ENCODE data around the gene DAPK2. TPM values are rescaled to one million over a fixed set of nuclear protein-coding genes. Genes with fewer than 3 reads are reported as not detected.

Gene DAPK2
- polyA plus RNA-seq, 1 of the 3 experiments (the other 2 are of a cell fraction): 1.4 TPM

DNA sequence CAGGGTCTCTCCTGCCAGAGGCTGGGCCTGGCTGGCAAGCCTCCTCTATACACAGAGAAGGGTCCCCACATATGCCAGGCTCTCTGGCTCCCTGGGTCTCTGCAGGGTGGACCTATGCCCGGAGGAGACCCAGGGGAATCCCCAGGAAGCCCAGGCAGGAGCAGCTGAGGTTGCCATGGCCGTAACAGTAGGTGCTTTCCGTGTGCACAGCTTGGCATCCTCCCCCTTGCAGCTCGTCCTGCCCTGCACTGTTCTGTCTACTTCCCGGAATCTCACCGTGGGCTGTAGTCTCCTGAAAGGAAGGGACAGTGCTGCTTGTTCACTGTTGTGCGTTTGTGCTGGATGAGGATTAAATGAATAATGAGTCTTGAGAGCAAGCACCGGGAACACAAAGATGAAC, 47.8 kb downstream of the DAPK2 start:
- H3K9me2 ChIP-seq: no peaks in the 10 kb centered on the region
- TF ChIP-seq ELF1 (IDR thresholded peaks at IDR 0.05) (no peak), YY1 (IDR thresholded peaks at IDR 0.05; ENCODE audit: low read depth) (no peak), TEAD4 (IDR thresholded peaks at IDR 0.05; ENCODE audit: borderline replicate concordance, insufficient read depth) (no peak), RFX5 (IDR thresholded peaks at IDR 0.05; ENCODE audit: low read length) (no peak), NRF1 (IDR thresholded peaks at IDR 0.05; ENCODE audit: low read depth, low read length) (no peak)
- TF ChIP-seq, protein P1, sequence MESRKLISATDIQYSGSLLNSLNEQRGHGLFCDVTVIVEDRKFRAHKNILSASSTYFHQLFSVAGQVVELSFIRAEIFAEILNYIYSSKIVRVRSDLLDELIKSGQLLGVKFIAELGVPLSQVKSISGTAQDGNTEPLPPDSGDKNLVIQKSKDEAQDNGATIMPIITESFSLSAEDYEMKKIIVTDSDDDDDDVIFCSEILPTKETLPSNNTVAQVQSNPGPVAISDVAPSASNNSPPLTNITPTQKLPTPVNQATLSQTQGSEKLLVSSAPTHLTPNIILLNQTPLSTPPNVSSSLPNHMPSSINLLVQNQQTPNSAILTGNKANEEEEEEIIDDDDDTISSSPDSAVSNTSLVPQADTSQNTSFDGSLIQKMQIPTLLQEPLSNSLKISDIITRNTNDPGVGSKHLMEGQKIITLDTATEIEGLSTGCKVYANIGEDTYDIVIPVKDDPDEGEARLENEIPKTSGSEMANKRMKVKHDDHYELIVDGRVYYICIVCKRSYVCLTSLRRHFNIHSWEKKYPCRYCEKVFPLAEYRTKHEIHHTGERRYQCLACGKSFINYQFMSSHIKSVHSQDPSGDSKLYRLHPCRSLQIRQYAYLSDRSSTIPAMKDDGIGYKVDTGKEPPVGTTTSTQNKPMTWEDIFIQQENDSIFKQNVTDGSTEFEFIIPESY (IDR thresholded peaks at IDR 0.05; ENCODE audit: borderline replicate concordance, low read depth): no peak
- TF ChIP-seq, protein P2, sequence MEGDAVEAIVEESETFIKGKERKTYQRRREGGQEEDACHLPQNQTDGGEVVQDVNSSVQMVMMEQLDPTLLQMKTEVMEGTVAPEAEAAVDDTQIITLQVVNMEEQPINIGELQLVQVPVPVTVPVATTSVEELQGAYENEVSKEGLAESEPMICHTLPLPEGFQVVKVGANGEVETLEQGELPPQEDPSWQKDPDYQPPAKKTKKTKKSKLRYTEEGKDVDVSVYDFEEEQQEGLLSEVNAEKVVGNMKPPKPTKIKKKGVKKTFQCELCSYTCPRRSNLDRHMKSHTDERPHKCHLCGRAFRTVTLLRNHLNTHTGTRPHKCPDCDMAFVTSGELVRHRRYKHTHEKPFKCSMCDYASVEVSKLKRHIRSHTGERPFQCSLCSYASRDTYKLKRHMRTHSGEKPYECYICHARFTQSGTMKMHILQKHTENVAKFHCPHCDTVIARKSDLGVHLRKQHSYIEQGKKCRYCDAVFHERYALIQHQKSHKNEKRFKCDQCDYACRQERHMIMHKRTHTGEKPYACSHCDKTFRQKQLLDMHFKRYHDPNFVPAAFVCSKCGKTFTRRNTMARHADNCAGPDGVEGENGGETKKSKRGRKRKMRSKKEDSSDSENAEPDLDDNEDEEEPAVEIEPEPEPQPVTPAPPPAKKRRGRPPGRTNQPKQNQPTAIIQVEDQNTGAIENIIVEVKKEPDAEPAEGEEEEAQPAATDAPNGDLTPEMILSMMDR (IDR thresholded peaks at IDR 0.05): no peak
- TF ChIP-seq, protein P3, sequence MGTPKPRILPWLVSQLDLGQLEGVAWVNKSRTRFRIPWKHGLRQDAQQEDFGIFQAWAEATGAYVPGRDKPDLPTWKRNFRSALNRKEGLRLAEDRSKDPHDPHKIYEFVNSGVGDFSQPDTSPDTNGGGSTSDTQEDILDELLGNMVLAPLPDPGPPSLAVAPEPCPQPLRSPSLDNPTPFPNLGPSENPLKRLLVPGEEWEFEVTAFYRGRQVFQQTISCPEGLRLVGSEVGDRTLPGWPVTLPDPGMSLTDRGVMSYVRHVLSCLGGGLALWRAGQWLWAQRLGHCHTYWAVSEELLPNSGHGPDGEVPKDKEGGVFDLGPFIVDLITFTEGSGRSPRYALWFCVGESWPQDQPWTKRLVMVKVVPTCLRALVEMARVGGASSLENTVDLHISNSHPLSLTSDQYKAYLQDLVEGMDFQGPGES (IDR thresholded peaks at IDR 0.05; ENCODE audit: low read depth, low read length): no peak
- no peak overlapping the region for H3K4me3 ChIP-seq (ENCODE audit: low read depth in 2 of 2, low read length in 1 of 2)
- 85% methylated on average over 4 of the region's 8 CpGs for WGBS (ENCODE audit: low lambda C conversion rate)
- H4K20me1 ChIP-seq (ENCODE audit: insufficient read depth): no peaks in the 10 kb centered on the region
- H3K4me1 ChIP-seq (ENCODE audit: control insufficient read depth in 1 of 2, insufficient read depth in 2 of 2, low read depth in 1 of 2, low read length in 1 of 2): peaks cover 3 to 7% of the 10 kb centered on the region in 2 experiments; a peak in 2 of 4 replicates
- H3K4me2 ChIP-seq: no peak overlapping the region
- no peaks in the 10 kb centered on the region for H3K9me3 ChIP-seq
- ChIA-PET CTCF (interaction anchor here (1.2 kb wide), 1 partner anchor 53 kb away, joined by 3 read pairs; no protein-coding TSS in a partner anchor), POLR2A (no interaction called here)
- H3F3A ChIP-seq (replicated peaks; ENCODE audit: insufficient read depth): peaks cover 4% of the 10 kb centered on the region
- H3K9ac ChIP-seq: no peak overlapping the region
- H3K27me3 ChIP-seq (ENCODE audit: insufficient read depth): no peaks in the 10 kb centered on the region
- DNase-seq: no peak
- H3K79me2 ChIP-seq (ENCODE audit: insufficient read depth): no peaks in the 10 kb centered on the region
- H3K27ac ChIP-seq (ENCODE audit: low read depth in 2 of 2, low read length in 1 of 2): no peak overlapping the region
- no peak overlapping the region for H2AFZ ChIP-seq (ENCODE audit: low read depth)
- no peaks in the 10 kb centered on the region for H3K36me3 ChIP-seq (replicated peaks in 1 of 2; ENCODE audit: control insufficient read depth in 1 of 2, insufficient read depth in 2 of 2, low read length in 1 of 2)

GRCh38 chr15:63997715-63998442, 48.4 kb downstream of the DAPK2 start:
- Histone ChIP-seq H3K4me1 (ENCODE audit: control insufficient read depth in 1 of 2, insufficient read depth in 2 of 2, low read depth in 1 of 2, low read length in 1 of 2) (peaks cover 3 to 7% of the 10 kb centered on the region in 2 experiments; a peak in 2 of 4 replicates), H3K9me3 (no peaks in the 10 kb centered on the region), H3K4me3 (ENCODE audit: low read depth in 2 of 2, low read length in 1 of 2) (no peak overlapping the region), H3K36me3 (replicated peaks in 1 of 2; ENCODE audit: control insufficient read depth in 1 of 2, insufficient read depth in 2 of 2, low read length in 1 of 2) (no peaks in the 10 kb centered on the region), H3K27me3 (ENCODE audit: insufficient read depth) (no peaks in the 10 kb centered on the region), H3K79me2 (ENCODE audit: insufficient read depth) (no peaks in the 10 kb centered on the region), H3F3A (replicated peaks; ENCODE audit: insufficient read depth) (peaks cover 4% of the 10 kb centered on the region), H3K9me2 (no peaks in the 10 kb centered on the region), H3K4me2 (no peak overlapping the region), H3K27ac (ENCODE audit: low read depth in 2 of 2, low read length in 1 of 2) (no peak overlapping the region), H2AFZ (ENCODE audit: low read depth) (no peak overlapping the region), H3K9ac (no peak overlapping the region), H4K20me1 (ENCODE audit: insufficient read depth) (no peaks in the 10 kb centered on the region)
- WGBS (ENCODE audit: low lambda C conversion rate): 89% methylated on average over 4 of the region's 4 CpGs
- ChIA-PET POLR2A (no interaction called here), CTCF (interaction anchor here (1.0 to 1.2 kb wide), 2 partner anchors 17 to 52 kb away, joined by 3 read pairs; no protein-coding TSS in a partner anchor)
- DNase-seq: no peak
- TF ChIP-seq PBX3 (IDR thresholded peaks at IDR 0.05) (no peak), USF2 (IDR thresholded peaks at IDR 0.05; ENCODE audit: borderline replicate concordance, low read depth, low read length) (no peak), RAD21 (IDR thresholded peaks at IDR 0.05; ENCODE audit: low read length) (no peak), GABPA (IDR thresholded peaks at IDR 0.05; ENCODE audit: low read depth) (no peak), FOSL2 (IDR thresholded peaks at IDR 0.05; ENCODE audit: borderline replicate concordance, low read depth) (no peak), SIN3A (IDR thresholded peaks at IDR 0.05; ENCODE audit: borderline replicate concordance, low read depth, low read length) (no peak), TAF1 (IDR thresholded peaks at IDR 0.05; ENCODE audit: borderline replicate concordance, low read depth, low read length) (no peak)
- TF ChIP-seq, protein P2 (IDR thresholded peaks at IDR 0.05): no peak

Measured in SK-N-SH (cell line).